Skeletal muscle cell (primary cell): ENCODE data around the gene CCND3.
A peak's percentile ranks its signal among the peaks of the same experiment; 100 is the strongest.

Experiments used
- DNase-seq: peaks from one replicate; pipeline ENCODE4 v3.0.0-alpha.2; 2010; ENCODE audit warnings: low read depth
- H3K4me3 ChIP-seq: 2 replicates; pipeline ENCODE4 v1.5.1; 2011; ENCODE audit warnings: low read depth, mild to moderate bottlenecking, control low read depth, low read length, moderate library complexity

CCND3 gene

GRCh38 chr6:41931792-41932191, 9.8 kb downstream of the CCND3 start:
- no peak overlapping the region for H3K4me3 ChIP-seq
- no peak for DNase-seq

- H3K4me3 ChIP-seq: no peak overlapping the region
- DNase-seq: no peak
Measured at GRCh38 chr6:41929924-41930323, 11.7 kb downstream of the CCND3 start.

GRCh38 chr6:41927253-41927652, 14.4 kb downstream of the CCND3 start:
- H3K4me3 ChIP-seq: no peak overlapping the region
- DNase-seq: no peak

- no peak for DNase-seq
- peak overlapping the region; percentile 95 for H3K4me3 ChIP-seq
Measured at GRCh38 chr6:41922154-41922553, 19.5 kb downstream of the CCND3 start.

GRCh38 chr6:41921712-41921998, 20.0 kb downstream of the CCND3 start:
- H3K4me3 ChIP-seq: peak overlapping the region; percentile 95
- no peak for DNase-seq

GRCh38 chr6:41920921-41921711, 20.5 kb downstream of the CCND3 start, which contains the start of the genes BYSL and MED20:
Gene BYSL, plus strand, starts transcription at chr6:41921499. Its CDS starts 64 bp downstream, at chr6:41921563.
Gene MED20, minus strand, starts transcription at chr6:41921139. Its CDS starts 121 bp downstream, at chr6:41921018.
- peak; percentile 76 for DNase-seq
- peak within 1 kb of the TSS; percentile 95 for H3K4me3 ChIP-seq

GRCh38 chr6:41917528-41917927, 24.1 kb downstream of the CCND3 start:
- DNase-seq: peak; percentile 76
- no peak overlapping the region for H3K4me3 ChIP-seq

GRCh38 chr6:41914869-41915530, 26.6 kb downstream of the CCND3 start:
- H3K4me3 ChIP-seq: no peak overlapping the region
- no peak for DNase-seq

GRCh38 chr6:41914343-41914742, 27.3 kb downstream of the CCND3 start:
- H3K4me3 ChIP-seq: no peak overlapping the region
- no peak for DNase-seq

GRCh38 chr6:41909727-41910126, 31.9 kb downstream of the CCND3 start:
- H3K4me3 ChIP-seq: no peak overlapping the region
- DNase-seq: no peak

GRCh38 chr6:41901882-41902519, 39.6 kb downstream of the CCND3 start:
- no peak for DNase-seq
- no peak overlapping the region for H3K4me3 ChIP-seq

GRCh38 chr6:41900861-41901260, 40.7 kb downstream of the CCND3 start:
- H3K4me3 ChIP-seq: no peak overlapping the region
- DNase-seq: no peak

- peak overlapping the region; percentile 81 for H3K4me3 ChIP-seq
- DNase-seq: no peak
Measured at GRCh38 chr6:41896281-41896680, 45.3 kb downstream of the CCND3 start.

- H3K4me3 ChIP-seq: peak within 1 kb of the TSS; percentile 81
- peak; percentile 57 for DNase-seq
Measured at GRCh38 chr6:41895300-41896233, 46.0 kb downstream of the CCND3 start, which contains the start of gene USP49. Gene USP49, minus strand, starts transcription at chr6:41895375. Its CDS starts 88,392 bp downstream, at chr6:41806983.

- DNase-seq: no peak
- peak overlapping the region; percentile 81 for H3K4me3 ChIP-seq
Measured at GRCh38 chr6:41894366-41895299, 47.0 kb downstream of the CCND3 start.

GRCh38 chr6:41892921-41893564, 48.6 kb downstream of the CCND3 start:
- DNase-seq: no peak
- no peak overlapping the region for H3K4me3 ChIP-seq

- DNase-seq: no peak
- no peak overlapping the region for H3K4me3 ChIP-seq
Measured at GRCh38 chr6:41887331-41887751, 54.3 kb downstream of the CCND3 start.

GRCh38 chr6:41885930-41886329, 55.7 kb downstream of the CCND3 start:
- H3K4me3 ChIP-seq: no peak overlapping the region
- DNase-seq: no peak
